KG1 (cell line): ENCODE measurements around the gene GPC6.

Experiments
- DNase-seq: peaks from one replicate; lab custom pipeline; 2025; lab: John Stamatoyannopoulos, UW

Gene GPC6

DNA sequence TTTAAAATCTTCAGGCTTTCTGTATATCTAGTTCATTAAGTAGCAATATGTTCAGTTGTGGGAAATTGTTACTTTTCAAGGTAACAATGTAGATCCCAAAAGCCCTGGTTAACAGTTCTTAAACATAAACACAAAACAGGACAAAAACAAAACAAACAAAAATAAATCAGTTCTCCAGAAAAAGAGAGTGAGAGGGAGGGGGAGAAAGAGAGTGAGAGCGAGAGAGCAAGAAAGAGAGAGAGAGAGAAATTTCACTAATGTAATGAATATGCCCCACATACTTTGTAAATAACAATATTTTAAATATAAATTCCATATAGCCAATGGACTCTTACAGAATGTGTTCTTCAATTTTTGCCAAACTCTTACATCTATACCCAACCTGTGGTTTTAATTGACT, 275.5 kb downstream of the GPC6 start:
- DNase-seq: no peak

DNA sequence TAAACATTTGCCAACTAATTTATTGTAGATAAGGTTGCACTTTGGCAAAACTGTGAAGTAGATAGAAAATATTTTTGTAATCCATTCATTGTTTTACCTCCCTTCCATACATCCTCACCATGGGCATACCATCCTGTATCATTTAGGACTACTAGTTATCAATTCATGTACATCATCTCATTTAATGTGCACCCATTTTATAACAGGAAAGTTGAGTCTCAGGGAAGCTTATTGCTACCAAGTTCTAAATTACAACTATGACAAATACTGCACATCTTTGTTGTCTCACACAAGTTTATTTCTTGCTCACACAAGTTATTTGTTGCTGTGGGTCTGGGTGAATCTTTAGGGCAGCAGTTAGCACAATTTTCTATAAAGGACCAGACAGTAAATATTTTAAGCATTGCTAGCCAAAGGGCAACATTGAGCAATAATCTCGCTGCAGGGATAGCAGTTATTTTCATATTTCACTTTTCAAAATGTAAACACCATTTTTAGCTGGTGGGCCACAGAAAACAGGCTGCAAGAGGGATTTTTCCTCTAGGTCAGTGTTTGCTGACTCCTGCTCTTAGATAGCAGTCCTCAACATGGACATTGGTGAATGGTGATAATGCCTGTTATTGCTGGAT, 276.5 kb downstream of the GPC6 start:
- DNase-seq: no peak

DNA sequence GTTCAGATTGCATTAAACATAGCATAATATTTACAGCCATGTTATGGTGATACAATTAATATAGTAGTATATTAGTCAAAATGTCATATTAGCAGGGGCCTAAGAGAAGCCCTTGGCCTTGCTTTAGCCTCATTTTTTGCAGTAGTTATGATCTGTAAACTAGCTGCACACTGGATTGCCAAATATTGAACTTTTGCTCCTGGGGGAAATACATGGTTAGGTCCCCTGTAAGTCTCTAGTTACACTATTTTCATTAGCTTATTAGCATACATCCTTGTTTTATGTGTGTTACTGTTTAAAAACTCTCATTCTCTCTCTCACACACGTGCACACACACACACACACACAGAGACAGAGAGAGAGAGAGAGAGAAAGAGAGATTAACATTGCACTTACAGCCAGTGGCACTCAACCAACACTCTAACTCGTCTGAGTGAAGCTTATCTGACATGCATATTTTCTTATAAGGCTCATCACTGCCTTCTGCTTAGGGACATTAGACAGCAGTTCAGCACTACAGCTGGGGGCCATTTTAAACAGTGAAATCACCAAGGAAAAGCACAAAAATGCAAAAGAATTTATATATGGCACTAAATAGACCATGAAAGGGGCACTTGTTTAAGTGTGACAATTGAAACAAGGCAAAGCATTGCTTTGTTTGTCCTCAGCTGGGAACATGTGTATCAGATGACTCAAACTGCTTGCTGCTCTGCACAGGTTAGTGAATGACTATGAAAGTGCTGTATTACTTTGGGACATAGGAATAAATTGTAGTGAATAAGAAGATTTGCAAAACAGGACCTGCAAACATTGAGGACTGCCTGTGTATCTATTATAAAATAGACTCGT, 278.7 kb downstream of the GPC6 start:
- DNase-seq: no peak

DNA sequence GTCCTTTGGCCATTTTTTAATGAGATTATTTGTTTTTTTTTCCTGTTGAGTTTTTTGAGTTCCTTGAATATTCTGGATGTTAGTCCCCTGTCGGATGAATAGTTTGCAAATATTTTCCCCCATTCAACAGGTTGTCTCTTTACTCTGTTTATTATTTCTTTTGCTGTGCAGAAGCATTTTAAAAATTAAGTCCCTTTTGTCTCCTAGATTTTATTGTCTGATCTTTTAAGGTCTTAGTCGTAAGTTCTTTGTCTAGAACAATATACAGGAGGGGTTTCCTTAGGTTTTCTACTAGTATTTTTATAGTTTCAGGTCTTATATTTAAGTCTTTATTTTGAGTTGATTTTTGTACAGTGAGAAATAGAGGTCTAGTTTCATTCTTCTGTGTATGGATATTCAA, 284.4 kb downstream of the GPC6 start:
- DNase-seq: no peak

DNA sequence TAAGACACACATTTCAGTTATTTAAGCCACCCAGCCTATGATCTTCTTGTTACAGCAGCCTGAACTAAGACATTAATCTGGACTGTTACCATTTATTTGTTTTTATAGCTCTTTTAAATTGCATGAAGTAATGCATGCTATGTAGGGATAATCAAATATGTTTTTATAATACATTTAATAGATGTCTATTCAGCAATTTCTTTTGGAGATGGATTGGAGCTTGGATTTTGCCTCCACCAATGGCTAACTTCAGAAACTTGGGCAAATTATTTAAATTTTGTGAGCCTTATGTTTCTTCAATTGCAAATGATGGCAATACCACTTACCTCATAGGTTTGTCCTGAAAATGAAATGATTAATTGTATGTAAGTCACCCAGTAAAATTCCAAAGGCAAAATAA, 288.7 kb downstream of the GPC6 start:
- DNase-seq: no peak

GRCh38 chr13:93517658-93518057, 291.1 kb downstream of the GPC6 start:
- no peak for DNase-seq

- DNase-seq: no peak
Measured at GRCh38 chr13:93521307-93521706, 294.7 kb downstream of the GPC6 start.

DNA sequence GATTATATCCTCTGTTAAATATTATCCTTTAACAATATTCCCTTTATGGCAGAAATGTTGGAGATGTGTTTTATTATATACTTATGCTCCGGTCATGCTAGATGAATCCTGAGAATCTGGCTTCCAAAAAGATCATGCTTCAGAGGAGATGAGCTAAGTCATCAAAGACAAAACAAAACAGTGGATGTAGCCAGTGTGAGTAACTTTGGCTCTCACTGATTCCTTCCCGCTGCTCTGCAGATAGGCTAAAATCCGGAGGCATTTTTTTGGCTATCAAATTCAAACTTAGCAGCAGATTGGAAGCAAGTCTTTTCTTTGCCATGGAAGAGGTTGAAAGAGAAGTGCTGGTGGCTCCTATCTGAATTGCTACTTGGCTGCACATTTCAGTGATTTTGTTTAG, 295.9 kb downstream of the GPC6 start:
- DNase-seq: no peak

DNA sequence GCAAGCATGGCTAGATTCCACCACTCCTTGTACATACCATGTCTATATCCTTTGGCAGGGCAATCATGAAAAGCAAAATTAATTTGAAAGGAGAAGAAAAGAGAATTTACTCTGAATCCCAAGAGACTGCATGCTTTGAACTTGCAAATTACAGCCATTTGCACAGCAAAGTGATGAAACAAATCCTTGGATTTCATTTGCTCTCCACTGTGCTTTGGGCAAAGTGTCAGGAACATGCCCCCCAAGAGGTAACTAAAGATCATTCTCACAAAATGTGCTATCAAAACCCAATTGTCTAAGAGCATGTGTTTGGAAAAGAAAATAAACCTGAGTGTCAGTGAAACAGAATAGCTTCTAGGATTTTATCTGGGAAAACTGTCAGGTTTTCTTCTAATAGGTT, 298.5 kb downstream of the GPC6 start:
- no peak for DNase-seq

- no peak for DNase-seq
Measured at GRCh38 chr13:93527748-93528297, 301.2 kb downstream of the GPC6 start.

- DNase-seq: no peak
Measured at GRCh38 chr13:93529961-93530360, 303.4 kb downstream of the GPC6 start.

- no peak for DNase-seq
Measured at GRCh38 chr13:93534181-93534700, 307.6 kb downstream of the GPC6 start.

GRCh38 chr13:93535251-93535650, 308.6 kb downstream of the GPC6 start:
- DNase-seq: no peak

- no peak for DNase-seq
Measured at GRCh38 chr13:93539914-93540313, 313.3 kb downstream of the GPC6 start.

DNA sequence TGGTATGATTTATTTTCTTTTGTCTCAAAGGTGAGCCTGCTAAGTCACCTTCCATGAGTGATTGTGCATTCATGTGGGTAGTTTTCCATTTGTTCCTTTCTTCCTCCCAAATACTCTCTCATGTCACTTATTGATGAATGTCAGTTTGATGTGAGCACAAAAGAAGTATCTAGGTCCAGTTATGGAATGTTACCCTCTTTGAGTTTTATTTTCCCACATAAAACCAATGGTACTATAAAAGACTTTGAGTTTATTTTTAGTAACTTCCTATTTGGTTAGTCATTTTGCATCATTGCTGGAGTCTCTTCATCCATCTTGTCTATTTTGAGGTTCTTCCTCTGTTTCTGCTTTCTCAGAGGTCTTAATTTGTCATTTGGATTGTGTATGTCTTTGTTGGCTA, 321.3 kb downstream of the GPC6 start:
- no peak for DNase-seq

DNA sequence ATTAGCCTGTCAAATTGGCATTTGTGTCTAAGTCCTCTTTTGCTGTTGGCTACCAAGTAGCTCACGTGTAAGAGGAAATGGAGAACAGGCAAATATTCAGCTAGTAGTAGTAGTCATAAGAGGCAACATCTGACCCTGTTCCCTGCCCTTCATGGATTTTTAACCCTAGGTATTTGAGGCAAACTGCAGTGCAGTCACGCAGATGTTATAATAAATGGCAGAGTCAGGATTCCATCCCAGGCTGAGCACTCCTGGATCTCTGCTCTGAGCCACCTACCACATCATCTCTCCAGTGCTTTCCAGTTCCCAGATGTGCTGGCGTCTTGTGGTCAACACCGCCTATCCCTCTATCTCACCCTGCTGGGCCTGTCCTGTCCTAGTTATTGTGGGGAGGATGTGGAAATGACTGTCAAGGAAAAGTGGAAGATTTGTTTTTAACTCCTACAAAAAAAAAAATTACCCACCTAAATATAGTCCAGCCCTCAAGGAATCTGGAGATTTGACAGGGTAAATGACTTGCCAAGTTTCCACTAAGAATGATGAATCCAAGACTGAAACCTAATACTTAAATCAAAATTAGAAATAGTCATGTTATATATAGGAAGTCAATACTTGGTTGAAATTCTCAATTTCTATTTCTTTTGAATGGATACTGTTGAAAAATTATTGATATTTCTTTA, 322.9 kb downstream of the GPC6 start:
- DNase-seq: no peak

GRCh38 chr13:93550236-93550635, 323.6 kb downstream of the GPC6 start:
- no peak for DNase-seq

DNA sequence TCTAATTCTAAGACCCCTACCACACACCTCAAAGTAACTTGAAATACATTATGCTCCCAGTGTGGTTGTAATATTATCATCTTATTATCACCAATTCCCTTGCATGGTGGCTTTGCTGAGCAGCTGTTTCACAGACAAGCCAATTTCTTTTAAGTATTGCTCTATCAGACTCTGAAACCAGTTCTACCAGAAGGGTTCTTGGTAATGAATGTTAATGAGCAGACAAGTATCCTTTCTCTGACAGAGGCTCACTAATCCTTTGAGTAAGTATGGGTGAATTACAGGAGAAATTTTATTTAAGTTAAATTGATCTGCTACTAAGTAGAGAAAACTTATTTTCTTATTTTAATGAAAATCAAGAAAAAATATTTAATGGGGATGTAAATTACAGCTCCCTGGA, 326.0 kb downstream of the GPC6 start:
- no peak for DNase-seq

GRCh38 chr13:93554514-93554913, 327.9 kb downstream of the GPC6 start:
- DNase-seq: no peak

- DNase-seq: no peak
Measured at GRCh38 chr13:93558637-93559036, 332.0 kb downstream of the GPC6 start.

DNA sequence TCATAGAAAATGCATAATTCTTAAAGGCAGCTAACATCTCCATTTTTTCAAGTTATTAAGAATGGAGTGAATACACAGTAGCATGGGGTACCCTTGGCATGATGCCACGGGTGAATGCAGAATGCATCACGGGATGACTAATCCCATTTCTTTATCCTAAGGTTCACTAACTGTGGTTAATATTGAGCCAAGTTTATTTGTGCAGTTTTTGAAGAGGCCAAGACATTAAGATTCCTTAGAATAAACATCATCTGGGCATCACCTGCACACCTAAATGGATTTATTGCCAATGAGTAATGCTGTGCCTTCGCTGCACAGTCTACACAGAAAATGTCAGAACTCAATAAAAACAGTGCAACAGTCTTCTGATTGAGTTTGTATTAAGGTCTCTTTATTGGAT, 333.1 kb downstream of the GPC6 start:
- no peak for DNase-seq

GRCh38 chr13:93561576-93562225, 335.1 kb downstream of the GPC6 start:
- DNase-seq: no peak
